B cell (primary cell): ENCODE measurements around the gene WFS1.

Experiments
- EZH2 ChIP-seq: IDR thresholded peaks from 2 replicates; pipeline ENCODE4 v1.6.1; 2012; ENCODE audit warnings: borderline replicate concordance, low read depth, mild to moderate bottlenecking, moderate library complexity, low read length; ENCODE audit not compliant: insufficient read depth, poor library complexity, severe bottlenecking
- TF ChIP-seq, protein P1 (sequence below): fragments of 200-600 bp; IDR thresholded peaks from one replicate; pipeline ENCODE4 v1.8.0; 2022; ENCODE audit warnings: antibody characterized with exemption, mild to moderate bottlenecking

- TF ChIP-seq, protein P1, sequence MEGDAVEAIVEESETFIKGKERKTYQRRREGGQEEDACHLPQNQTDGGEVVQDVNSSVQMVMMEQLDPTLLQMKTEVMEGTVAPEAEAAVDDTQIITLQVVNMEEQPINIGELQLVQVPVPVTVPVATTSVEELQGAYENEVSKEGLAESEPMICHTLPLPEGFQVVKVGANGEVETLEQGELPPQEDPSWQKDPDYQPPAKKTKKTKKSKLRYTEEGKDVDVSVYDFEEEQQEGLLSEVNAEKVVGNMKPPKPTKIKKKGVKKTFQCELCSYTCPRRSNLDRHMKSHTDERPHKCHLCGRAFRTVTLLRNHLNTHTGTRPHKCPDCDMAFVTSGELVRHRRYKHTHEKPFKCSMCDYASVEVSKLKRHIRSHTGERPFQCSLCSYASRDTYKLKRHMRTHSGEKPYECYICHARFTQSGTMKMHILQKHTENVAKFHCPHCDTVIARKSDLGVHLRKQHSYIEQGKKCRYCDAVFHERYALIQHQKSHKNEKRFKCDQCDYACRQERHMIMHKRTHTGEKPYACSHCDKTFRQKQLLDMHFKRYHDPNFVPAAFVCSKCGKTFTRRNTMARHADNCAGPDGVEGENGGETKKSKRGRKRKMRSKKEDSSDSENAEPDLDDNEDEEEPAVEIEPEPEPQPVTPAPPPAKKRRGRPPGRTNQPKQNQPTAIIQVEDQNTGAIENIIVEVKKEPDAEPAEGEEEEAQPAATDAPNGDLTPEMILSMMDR = no peak
- no peak for TF ChIP-seq EZH2
Measured at GRCh38 chr4:6230827-6231662, 38.6 kb upstream of the WFS1 start.
